ENCODE data around the gene SLC35A5.

DNA sequence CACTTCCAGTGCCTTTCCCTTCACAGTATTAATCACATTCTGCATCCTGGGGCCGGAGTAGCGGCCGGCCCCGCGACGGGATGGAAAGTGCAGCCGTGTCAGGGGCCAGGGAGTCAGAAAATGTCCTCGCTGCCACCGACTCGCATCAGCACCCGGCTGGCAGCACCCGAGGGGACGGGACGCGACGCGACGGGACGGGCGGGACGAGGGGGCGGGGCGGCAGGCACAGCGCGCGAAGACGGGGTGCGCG lies 436 bp upstream of the SLC35A5 start:
- TF ChIP-seq, protein P1, sequence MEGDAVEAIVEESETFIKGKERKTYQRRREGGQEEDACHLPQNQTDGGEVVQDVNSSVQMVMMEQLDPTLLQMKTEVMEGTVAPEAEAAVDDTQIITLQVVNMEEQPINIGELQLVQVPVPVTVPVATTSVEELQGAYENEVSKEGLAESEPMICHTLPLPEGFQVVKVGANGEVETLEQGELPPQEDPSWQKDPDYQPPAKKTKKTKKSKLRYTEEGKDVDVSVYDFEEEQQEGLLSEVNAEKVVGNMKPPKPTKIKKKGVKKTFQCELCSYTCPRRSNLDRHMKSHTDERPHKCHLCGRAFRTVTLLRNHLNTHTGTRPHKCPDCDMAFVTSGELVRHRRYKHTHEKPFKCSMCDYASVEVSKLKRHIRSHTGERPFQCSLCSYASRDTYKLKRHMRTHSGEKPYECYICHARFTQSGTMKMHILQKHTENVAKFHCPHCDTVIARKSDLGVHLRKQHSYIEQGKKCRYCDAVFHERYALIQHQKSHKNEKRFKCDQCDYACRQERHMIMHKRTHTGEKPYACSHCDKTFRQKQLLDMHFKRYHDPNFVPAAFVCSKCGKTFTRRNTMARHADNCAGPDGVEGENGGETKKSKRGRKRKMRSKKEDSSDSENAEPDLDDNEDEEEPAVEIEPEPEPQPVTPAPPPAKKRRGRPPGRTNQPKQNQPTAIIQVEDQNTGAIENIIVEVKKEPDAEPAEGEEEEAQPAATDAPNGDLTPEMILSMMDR (IDR thresholded peaks at IDR 0.05; ENCODE audit: low read length): no peak
- TF ChIP-seq EZH2 (optimal IDR thresholded peaks at IDR 0.05; ENCODE audit: low read depth, low read length): no peak
